HEK293 (cell line): ENCODE results near the gene PCBD1.

Source experiments
- CTCF ChIP-seq: fragments of 450-650 bp; formaldehyde crosslinking; IDR thresholded peaks from 2 replicates; pipeline ENCODE4 v1.5.1; 2016; ENCODE audit warnings: missing biosample characterization, missing genetic modification characterization
- INSM2 ChIP-seq: fragments of 450-650 bp; formaldehyde crosslinking; IDR thresholded peaks from 2 replicates; pipeline ENCODE4 v1.5.1; 2016; ENCODE audit warnings: missing biosample characterization, missing genetic modification characterization
- KLF10 ChIP-seq: fragments of 450-650 bp; IDR thresholded peaks from 2 replicates; pipeline ENCODE4 v1.5.1; 2018; ENCODE audit warnings: missing biosample characterization, mild to moderate bottlenecking, missing genetic modification characterization
- KLF8 ChIP-seq: fragments of 450-650 bp; formaldehyde crosslinking; IDR thresholded peaks from 2 replicates; pipeline ENCODE4 v1.5.1; 2016; ENCODE audit warnings: missing biosample characterization, missing genetic modification characterization
- OSR2 ChIP-seq: fragments of 450-650 bp; formaldehyde crosslinking; IDR thresholded peaks from 2 replicates; pipeline ENCODE4 v1.5.1; 2016; ENCODE audit warnings: missing biosample characterization, missing genetic modification characterization
- PATZ1 ChIP-seq: fragments of 450-650 bp; formaldehyde crosslinking; IDR thresholded peaks from 2 replicates; pipeline ENCODE4 v1.5.1; 2016; ENCODE audit warnings: missing biosample characterization, missing genetic modification characterization
- PRDM1 ChIP-seq: fragments of 450-650 bp; formaldehyde crosslinking; IDR thresholded peaks from 2 replicates; pipeline ENCODE4; 2016; ENCODE audit warnings: missing biosample characterization, missing genetic modification characterization
- PRDM10 ChIP-seq: fragments of 450-650 bp; formaldehyde crosslinking; IDR thresholded peaks from 2 replicates; pipeline ENCODE4 v1.5.1; 2016; ENCODE audit warnings: missing biosample characterization, missing genetic modification characterization
- SCRT2 ChIP-seq: fragments of 450-650 bp; formaldehyde crosslinking; IDR thresholded peaks from 2 replicates; pipeline ENCODE4 v1.5.1; 2016; ENCODE audit warnings: missing biosample characterization, missing genetic modification characterization
- WT1 ChIP-seq: fragments of 450-650 bp; formaldehyde crosslinking; IDR thresholded peaks from 2 replicates; pipeline ENCODE4 v1.5.1; 2016; ENCODE audit warnings: missing biosample characterization, missing genetic modification characterization
- ZBTB17 ChIP-seq: fragments of 450-650 bp; formaldehyde crosslinking; IDR thresholded peaks from 2 replicates; pipeline ENCODE4 v1.5.1; 2016; ENCODE audit warnings: missing biosample characterization, missing genetic modification characterization
- ZFP41 ChIP-seq: fragments of 450-650 bp; formaldehyde crosslinking; IDR thresholded peaks from 2 replicates; pipeline ENCODE4 v1.5.1; 2016; ENCODE audit warnings: missing biosample characterization, missing genetic modification characterization, borderline replicate concordance
- ZNF10 ChIP-seq: fragments of 450-650 bp; formaldehyde crosslinking; IDR thresholded peaks from 2 replicates; pipeline ENCODE4 v1.5.1; 2017; ENCODE audit warnings: missing biosample characterization, missing genetic modification characterization
- ZNF133 ChIP-seq: fragments of 450-650 bp; formaldehyde crosslinking; IDR thresholded peaks from 2 replicates; pipeline ENCODE4 v1.5.1; 2016; ENCODE audit warnings: missing biosample characterization, missing genetic modification characterization
- ZNF138 ChIP-seq: fragments of 450-650 bp; formaldehyde crosslinking; IDR thresholded peaks from 2 replicates; pipeline ENCODE4 v1.5.1; 2016; ENCODE audit warnings: missing biosample characterization, missing genetic modification characterization, borderline replicate concordance
- ZNF169 ChIP-seq: fragments of 450-650 bp; formaldehyde crosslinking; IDR thresholded peaks from 2 replicates; pipeline ENCODE4 v1.5.1; 2016; ENCODE audit warnings: missing biosample characterization, missing genetic modification characterization
- ZNF18 ChIP-seq: fragments of 450-650 bp; formaldehyde crosslinking; IDR thresholded peaks from 2 replicates; pipeline ENCODE4 v1.5.1; 2016; ENCODE audit warnings: missing biosample characterization, missing genetic modification characterization
- ZNF24 ChIP-seq: fragments of 450-650 bp; formaldehyde crosslinking; IDR thresholded peaks from 2 replicates; pipeline ENCODE4 v1.5.1; 2016; ENCODE audit warnings: missing biosample characterization, missing genetic modification characterization
- ZNF311 ChIP-seq: fragments of 450-650 bp; formaldehyde crosslinking; IDR thresholded peaks from 2 replicates; pipeline ENCODE4 v1.5.1; 2017; ENCODE audit warnings: missing biosample characterization, missing genetic modification characterization, borderline replicate concordance
- ZNF324 ChIP-seq: fragments of 450-650 bp; formaldehyde crosslinking; IDR thresholded peaks from 2 replicates; pipeline ENCODE4 v1.5.1; 2016; ENCODE audit warnings: missing biosample characterization, missing genetic modification characterization
- ZNF391 ChIP-seq: fragments of 450-650 bp; formaldehyde crosslinking; IDR thresholded peaks from 2 replicates; pipeline ENCODE4 v1.5.1; 2016; ENCODE audit warnings: low read depth, missing biosample characterization, missing genetic modification characterization, borderline replicate concordance
- ZNF416 ChIP-seq: fragments of 450-650 bp; formaldehyde crosslinking; IDR thresholded peaks from 2 replicates; pipeline ENCODE4 v1.5.1; 2016; ENCODE audit warnings: missing biosample characterization, missing genetic modification characterization
- ZNF433 ChIP-seq: fragments of 450-650 bp; formaldehyde crosslinking; IDR thresholded peaks from 2 replicates; pipeline ENCODE4 v1.5.1; 2016; ENCODE audit warnings: missing biosample characterization, missing genetic modification characterization, low read depth
- ZNF560 ChIP-seq: fragments of 450-650 bp; formaldehyde crosslinking; IDR thresholded peaks from 2 replicates; pipeline ENCODE4 v1.5.1; 2017; ENCODE audit warnings: missing biosample characterization, missing genetic modification characterization, borderline replicate concordance
- ZNF596 ChIP-seq: fragments of 450-650 bp; IDR thresholded peaks from 2 replicates; pipeline ENCODE4 v1.5.0; 2018; ENCODE audit warnings: missing biosample characterization, mild to moderate bottlenecking, missing genetic modification characterization, moderate library complexity
- ZNF701 ChIP-seq: fragments of 450-650 bp; formaldehyde crosslinking; IDR thresholded peaks from 2 replicates; pipeline ENCODE4 v1.5.1; 2016; ENCODE audit warnings: missing biosample characterization, missing genetic modification characterization
- ZNF792 ChIP-seq: fragments of 450-650 bp; formaldehyde crosslinking; IDR thresholded peaks from 2 replicates; pipeline ENCODE4 v1.5.1; 2016; ENCODE audit warnings: missing biosample characterization, missing genetic modification characterization
- ZNF843 ChIP-seq: fragments of 450-650 bp; formaldehyde crosslinking; IDR thresholded peaks from 2 replicates; pipeline ENCODE4 v1.5.1; 2016; ENCODE audit warnings: missing biosample characterization, missing genetic modification characterization
- ZXDB ChIP-seq: fragments of 450-650 bp; formaldehyde crosslinking; IDR thresholded peaks from 2 replicates; pipeline ENCODE4 v1.5.1; 2016; ENCODE audit warnings: missing biosample characterization, missing genetic modification characterization

The PCBD1 gene

GRCh38 chr10:70887804-70888800 lies at the start of gene PCBD1 (continued):
- TF ChIP-seq OSR2 (no peak), ZNF560 (tag by site-specific recombination) (no peak), PRDM1 (tag by site-specific recombination) (no peak), ZNF433 (tag by site-specific recombination) (no peak), ZNF391 (tag by site-specific recombination) (0 out of 2 replicates have a peak, but pooled peaks have one; percentile 74), ZNF10 (no peak), ZNF138 (tag by site-specific recombination) (no peak), ZNF311 (tag by site-specific recombination) (no peak), ZNF416 (tag by site-specific recombination) (no peak), ZNF596 (tag by site-specific recombination) (no peak; the same call in 1 of the 2 replicates), ZNF133 (tag by site-specific recombination) (no peak), ZXDB (tag by site-specific recombination) (peak; percentile 89), KLF8 (peak; percentile 76; the same call in 1 of the 2 replicates), WT1 (peak; percentile 37; the same call in 1 of the 2 replicates), ZNF701 (no peak), ZNF169 (tag by site-specific recombination) (no peak), ZFP41 (tag by site-specific recombination) (no peak), ZBTB17 (peak; percentile 62), ZNF324 (peak; percentile 62; the same call in 1 of the 2 replicates), ZNF792 (tag by site-specific recombination) (no peak; the same call in 1 of the 2 replicates), SCRT2 (tag by site-specific recombination) (peak; percentile 71), PRDM10 (tag by site-specific recombination) (peak; percentile 86), PATZ1 (peak; percentile 88), ZNF843 (tag by site-specific recombination) (0 out of 2 replicates have a peak, but pooled peaks have one; percentile 44), ZNF24 (peak; percentile 63; the same call in 1 of the 2 replicates), KLF10 (no peak; the same call in 1 of the 2 replicates), ZNF18 (tag by site-specific recombination) (no peak), INSM2 (tag by site-specific recombination) (0 out of 2 replicates have a peak, but pooled peaks have one; percentile 45), CTCF (tag by site-specific recombination) (no peak)
